GF-D8 (cell line): Measurements from ENCODE around the gene YY2.
"Not testable (repeated sequence)": the region's sequence is repeated elsewhere in the genome, so short reads cannot be mapped to it uniquely, and the experiment has no call there.

Source experiments
- DNase-seq: peaks from one replicate; lab custom pipeline; 2025; lab: John Stamatoyannopoulos, UW

YY2 gene

GRCh38 chrX:21874182-21874581 lies 18.4 kb downstream of the YY2 start:
- DNase-seq = not testable (repeated sequence)

GRCh38 chrX:21875013-21875412 lies 19.2 kb downstream of the YY2 start:
- no peak for DNase-seq

- DNase-seq = no peak
Measured at GRCh38 chrX:21881881-21882574, 26.2 kb downstream of the YY2 start.

- no peak for DNase-seq
Measured at GRCh38 chrX:21883258-21883657, 27.5 kb downstream of the YY2 start.

- DNase-seq = no peak
Measured at GRCh38 chrX:21885568-21885967, 29.8 kb downstream of the YY2 start.

- DNase-seq = no peak
Measured at GRCh38 chrX:21905313-21905712, 49.5 kb downstream of the YY2 start.

- no peak for DNase-seq
Measured at GRCh38 chrX:21905953-21906352, 50.2 kb downstream of the YY2 start.

GRCh38 chrX:21907260-21907659 lies 51.5 kb downstream of the YY2 start:
- no peak for DNase-seq
